Measurements from ENCODE around the gene CYP19A1. TPM values are rescaled to one million over a fixed set of nuclear protein-coding genes. Genes with fewer than 3 reads are reported as not detected.

The CYP19A1 gene
- polyA plus RNA-seq, 1 of the 3 experiments (the other 2 are of a cell fraction), result 0.03 TPM

DNA sequence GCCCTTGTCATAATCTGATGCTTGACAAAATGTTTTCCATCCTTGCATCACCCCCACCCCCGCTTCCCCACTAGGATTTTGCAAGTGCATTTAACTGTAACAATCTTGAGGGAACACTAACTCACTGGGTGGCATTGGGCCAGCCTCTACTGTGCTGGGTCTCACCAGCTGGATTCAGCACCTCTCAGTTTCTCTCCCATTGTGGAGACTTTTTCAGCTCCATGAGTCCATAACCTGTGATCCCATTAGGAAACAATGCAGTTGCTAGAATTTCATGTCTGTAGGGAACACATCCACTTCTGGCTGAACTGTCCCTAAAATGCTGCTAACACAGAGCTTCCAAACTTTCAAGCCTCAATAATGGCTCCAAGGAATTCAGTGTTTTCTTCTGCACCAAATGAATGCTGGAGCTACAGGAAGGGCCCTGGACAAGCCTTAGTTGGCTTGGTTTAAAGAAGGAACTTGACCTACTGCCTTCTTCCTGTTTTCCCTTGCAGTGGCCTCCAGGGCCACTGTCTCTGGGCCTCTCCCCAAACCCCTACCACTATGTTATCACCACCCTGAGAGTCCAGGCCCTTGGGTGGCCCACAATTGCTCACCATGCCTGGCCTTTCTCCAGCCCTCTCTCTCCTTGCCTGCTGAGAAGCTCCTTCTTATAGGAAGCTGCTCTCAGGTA lies 15.6 kb downstream of the CYP19A1 start (continued):
- TF ChIP-seq, protein P1, sequence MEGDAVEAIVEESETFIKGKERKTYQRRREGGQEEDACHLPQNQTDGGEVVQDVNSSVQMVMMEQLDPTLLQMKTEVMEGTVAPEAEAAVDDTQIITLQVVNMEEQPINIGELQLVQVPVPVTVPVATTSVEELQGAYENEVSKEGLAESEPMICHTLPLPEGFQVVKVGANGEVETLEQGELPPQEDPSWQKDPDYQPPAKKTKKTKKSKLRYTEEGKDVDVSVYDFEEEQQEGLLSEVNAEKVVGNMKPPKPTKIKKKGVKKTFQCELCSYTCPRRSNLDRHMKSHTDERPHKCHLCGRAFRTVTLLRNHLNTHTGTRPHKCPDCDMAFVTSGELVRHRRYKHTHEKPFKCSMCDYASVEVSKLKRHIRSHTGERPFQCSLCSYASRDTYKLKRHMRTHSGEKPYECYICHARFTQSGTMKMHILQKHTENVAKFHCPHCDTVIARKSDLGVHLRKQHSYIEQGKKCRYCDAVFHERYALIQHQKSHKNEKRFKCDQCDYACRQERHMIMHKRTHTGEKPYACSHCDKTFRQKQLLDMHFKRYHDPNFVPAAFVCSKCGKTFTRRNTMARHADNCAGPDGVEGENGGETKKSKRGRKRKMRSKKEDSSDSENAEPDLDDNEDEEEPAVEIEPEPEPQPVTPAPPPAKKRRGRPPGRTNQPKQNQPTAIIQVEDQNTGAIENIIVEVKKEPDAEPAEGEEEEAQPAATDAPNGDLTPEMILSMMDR (IDR thresholded peaks at IDR 0.05), result no peak
- TF ChIP-seq FOXM1 (IDR thresholded peaks at IDR 0.05; ENCODE audit: low read depth) (no peak), ELF1 (IDR thresholded peaks at IDR 0.05) (no peak), SMC3 (IDR thresholded peaks at IDR 0.05; ENCODE audit: low read depth, low read length) (no peak), YY1 (IDR thresholded peaks at IDR 0.05; ENCODE audit: low read depth) (no peak), SIN3A (IDR thresholded peaks at IDR 0.05; ENCODE audit: borderline replicate concordance, low read depth, low read length) (no peak)
- TF ChIP-seq, protein P2, sequence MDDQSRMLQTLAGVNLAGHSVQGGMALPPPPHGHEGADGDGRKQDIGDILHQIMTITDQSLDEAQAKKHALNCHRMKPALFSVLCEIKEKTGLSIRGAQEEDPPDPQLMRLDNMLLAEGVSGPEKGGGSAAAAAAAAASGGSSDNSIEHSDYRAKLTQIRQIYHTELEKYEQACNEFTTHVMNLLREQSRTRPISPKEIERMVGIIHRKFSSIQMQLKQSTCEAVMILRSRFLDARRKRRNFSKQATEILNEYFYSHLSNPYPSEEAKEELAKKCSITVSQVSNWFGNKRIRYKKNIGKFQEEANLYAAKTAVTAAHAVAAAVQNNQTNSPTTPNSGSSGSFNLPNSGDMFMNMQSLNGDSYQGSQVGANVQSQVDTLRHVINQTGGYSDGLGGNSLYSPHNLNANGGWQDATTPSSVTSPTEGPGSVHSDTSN (IDR thresholded peaks at IDR 0.05), result no peak

DNA sequence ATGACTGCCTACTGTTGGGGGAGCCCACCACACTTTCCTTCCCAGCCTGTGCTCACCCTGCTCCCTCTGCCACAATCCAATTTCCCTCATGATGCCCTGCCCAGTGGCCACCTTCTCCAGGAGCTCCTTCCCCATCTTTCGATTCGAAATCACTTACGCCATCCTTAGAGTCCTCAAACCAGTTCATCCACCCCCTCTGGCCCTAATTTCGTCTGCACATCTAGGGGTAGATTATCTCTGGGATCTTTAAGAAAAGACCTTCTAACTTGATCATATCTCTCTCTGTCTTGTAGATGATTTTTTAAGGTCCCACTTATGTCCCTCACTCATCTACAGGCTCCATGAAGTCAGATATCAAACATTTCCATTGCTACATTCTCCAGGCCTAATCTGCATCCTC lies 17.1 kb downstream of the CYP19A1 start:
- Histone ChIP-seq H3K9ac (no peak overlapping the region), H3K27me3 (ENCODE audit: insufficient read depth) (no peaks in the 10 kb centered on the region), H3K79me2 (ENCODE audit: insufficient read depth) (no peaks in the 10 kb centered on the region), H3F3A (replicated peaks; ENCODE audit: insufficient read depth) (no peaks in the 10 kb centered on the region), H2AFZ (ENCODE audit: low read depth) (no peak overlapping the region), H3K4me3 (ENCODE audit: low read depth in 2 of 2, low read length in 1 of 2) (no peak overlapping the region), H3K27ac (ENCODE audit: low read depth in 2 of 2, low read length in 1 of 2) (no peak overlapping the region), H3K4me2 (no peak overlapping the region), H3K4me1 (ENCODE audit: control insufficient read depth in 1 of 2, insufficient read depth in 2 of 2, low read depth in 1 of 2, low read length in 1 of 2) (no peaks in the 10 kb centered on the region), H3K9me3 (no peaks in the 10 kb centered on the region), H3K9me2 (no peaks in the 10 kb centered on the region), H4K20me1 (ENCODE audit: insufficient read depth) (no peaks in the 10 kb centered on the region), H3K36me3 (replicated peaks in 1 of 2; ENCODE audit: control insufficient read depth in 1 of 2, insufficient read depth in 2 of 2, low read length in 1 of 2) (no peaks in the 10 kb centered on the region)
- ChIA-PET CTCF (no interaction called here), POLR2A (no interaction called here)
- 40% methylated on average over 4 of the region's 4 CpGs for WGBS (ENCODE audit: low lambda C conversion rate)
- TF ChIP-seq, protein P3, sequence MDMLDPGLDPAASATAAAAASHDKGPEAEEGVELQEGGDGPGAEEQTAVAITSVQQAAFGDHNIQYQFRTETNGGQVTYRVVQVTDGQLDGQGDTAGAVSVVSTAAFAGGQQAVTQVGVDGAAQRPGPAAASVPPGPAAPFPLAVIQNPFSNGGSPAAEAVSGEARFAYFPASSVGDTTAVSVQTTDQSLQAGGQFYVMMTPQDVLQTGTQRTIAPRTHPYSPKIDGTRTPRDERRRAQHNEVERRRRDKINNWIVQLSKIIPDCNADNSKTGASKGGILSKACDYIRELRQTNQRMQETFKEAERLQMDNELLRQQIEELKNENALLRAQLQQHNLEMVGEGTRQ (IDR thresholded peaks at IDR 0.05; ENCODE audit: borderline replicate concordance, low read depth, low read length), result no peak
- TF ChIP-seq SIN3A (IDR thresholded peaks at IDR 0.05; ENCODE audit: borderline replicate concordance, low read depth, low read length) (no peak), TAF1 (IDR thresholded peaks at IDR 0.05; ENCODE audit: borderline replicate concordance, low read depth, low read length) (no peak), ELF1 (IDR thresholded peaks at IDR 0.05) (no peak), RFX5 (IDR thresholded peaks at IDR 0.05; ENCODE audit: low read length) (no peak), CHD2 (IDR thresholded peaks at IDR 0.05; ENCODE audit: low read length, partially characterized antibody) (no peak), NRF1 (IDR thresholded peaks at IDR 0.05; ENCODE audit: low read depth, low read length) (no peak), TCF12 (IDR thresholded peaks at IDR 0.05) (no peak), FOXM1 (IDR thresholded peaks at IDR 0.05; ENCODE audit: low read depth) (no peak), EZH2phosphoT487 (IDR thresholded peaks at IDR 0.05; ENCODE audit: borderline replicate concordance, low read depth) (no peak), RCOR1 (IDR thresholded peaks at IDR 0.05; ENCODE audit: low read length) (no peak), TEAD4 (IDR thresholded peaks at IDR 0.05; ENCODE audit: borderline replicate concordance, insufficient read depth) (no peak), GATA2 (CRISPR knock-in tag; IDR thresholded peaks at IDR 0.05) (no peak), EP300 (IDR thresholded peaks at IDR 0.05; ENCODE audit: borderline replicate concordance in 1 of 2, low read depth in 1 of 2, low read length in 1 of 2) (no peak)
- TF ChIP-seq, protein P4, sequence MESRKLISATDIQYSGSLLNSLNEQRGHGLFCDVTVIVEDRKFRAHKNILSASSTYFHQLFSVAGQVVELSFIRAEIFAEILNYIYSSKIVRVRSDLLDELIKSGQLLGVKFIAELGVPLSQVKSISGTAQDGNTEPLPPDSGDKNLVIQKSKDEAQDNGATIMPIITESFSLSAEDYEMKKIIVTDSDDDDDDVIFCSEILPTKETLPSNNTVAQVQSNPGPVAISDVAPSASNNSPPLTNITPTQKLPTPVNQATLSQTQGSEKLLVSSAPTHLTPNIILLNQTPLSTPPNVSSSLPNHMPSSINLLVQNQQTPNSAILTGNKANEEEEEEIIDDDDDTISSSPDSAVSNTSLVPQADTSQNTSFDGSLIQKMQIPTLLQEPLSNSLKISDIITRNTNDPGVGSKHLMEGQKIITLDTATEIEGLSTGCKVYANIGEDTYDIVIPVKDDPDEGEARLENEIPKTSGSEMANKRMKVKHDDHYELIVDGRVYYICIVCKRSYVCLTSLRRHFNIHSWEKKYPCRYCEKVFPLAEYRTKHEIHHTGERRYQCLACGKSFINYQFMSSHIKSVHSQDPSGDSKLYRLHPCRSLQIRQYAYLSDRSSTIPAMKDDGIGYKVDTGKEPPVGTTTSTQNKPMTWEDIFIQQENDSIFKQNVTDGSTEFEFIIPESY (IDR thresholded peaks at IDR 0.05; ENCODE audit: borderline replicate concordance, low read depth), result no peak
- TF ChIP-seq, protein P2 (IDR thresholded peaks at IDR 0.05), result no peak
- TF ChIP-seq, protein P5, sequence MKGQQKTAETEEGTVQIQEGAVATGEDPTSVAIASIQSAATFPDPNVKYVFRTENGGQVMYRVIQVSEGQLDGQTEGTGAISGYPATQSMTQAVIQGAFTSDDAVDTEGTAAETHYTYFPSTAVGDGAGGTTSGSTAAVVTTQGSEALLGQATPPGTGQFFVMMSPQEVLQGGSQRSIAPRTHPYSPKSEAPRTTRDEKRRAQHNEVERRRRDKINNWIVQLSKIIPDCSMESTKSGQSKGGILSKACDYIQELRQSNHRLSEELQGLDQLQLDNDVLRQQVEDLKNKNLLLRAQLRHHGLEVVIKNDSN (IDR thresholded peaks at IDR 0.05; ENCODE audit: borderline replicate concordance, low read depth), result no peak
- no peak for DNase-seq

Measured in SK-N-SH (cell line).